ENCODE data around the gene CD38. TPM values are rescaled to one million over a fixed set of nuclear protein-coding genes. Genes with fewer than 3 reads are reported as not detected.

Gene CD38
- total and polyA plus RNA-seq, 2 experiments from 2014 or later = 0.13 to 1.1 TPM

DNA sequence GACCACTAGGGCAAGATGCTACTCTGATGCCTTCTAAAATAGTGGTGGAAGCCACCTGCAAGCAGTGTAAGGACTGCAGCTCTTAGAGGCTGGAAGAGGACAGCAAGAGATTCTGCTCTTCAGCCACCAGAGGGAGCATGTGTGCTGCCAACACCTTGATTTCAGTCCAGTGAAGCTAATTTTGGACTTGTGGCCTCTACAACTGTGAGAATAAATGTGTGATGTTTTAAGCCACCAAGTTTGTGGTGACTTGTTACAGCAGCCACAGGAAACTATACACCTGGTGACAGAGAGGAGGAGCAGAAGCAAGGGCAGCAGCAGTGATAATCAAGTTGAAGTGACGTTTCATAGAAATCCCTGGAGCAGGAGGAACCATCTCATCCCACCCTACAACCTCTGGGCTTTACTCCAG is 104.6 kb downstream of the CD38 start:
- peak; percentile 85 for DNase-seq (ENCODE audit: low spot score)
- Histone ChIP-seq H4K20me1 (ENCODE audit: insufficient read depth, poor library complexity, severe bottlenecking) (no peaks in the 10 kb centered on the region), H3K4me1 (ENCODE audit: insufficient read depth) (no peaks in the 10 kb centered on the region), H3K79me2 (no peaks in the 10 kb centered on the region), H3K27me3 (no peaks in the 10 kb centered on the region), H3K4me2 (no peak overlapping the region), H2AFZ (no peak overlapping the region), H3K9me2 (replicated peaks; ENCODE audit: insufficient read depth) (no peaks in the 10 kb centered on the region), H3K36me3 (replicated peaks; ENCODE audit: insufficient read depth, low read depth) (no peaks in the 10 kb centered on the region), H3K9me3 (ENCODE audit: low read depth) (no peaks in the 10 kb centered on the region), H3K4me3 (no peak overlapping the region), H3K27ac (no peak overlapping the region)
- 100% methylated on average over 1 of the region's 1 CpG for WGBS (ENCODE audit: low lambda C conversion rate, missing lambda C conversion rate)
- TF ChIP-seq, protein P1, sequence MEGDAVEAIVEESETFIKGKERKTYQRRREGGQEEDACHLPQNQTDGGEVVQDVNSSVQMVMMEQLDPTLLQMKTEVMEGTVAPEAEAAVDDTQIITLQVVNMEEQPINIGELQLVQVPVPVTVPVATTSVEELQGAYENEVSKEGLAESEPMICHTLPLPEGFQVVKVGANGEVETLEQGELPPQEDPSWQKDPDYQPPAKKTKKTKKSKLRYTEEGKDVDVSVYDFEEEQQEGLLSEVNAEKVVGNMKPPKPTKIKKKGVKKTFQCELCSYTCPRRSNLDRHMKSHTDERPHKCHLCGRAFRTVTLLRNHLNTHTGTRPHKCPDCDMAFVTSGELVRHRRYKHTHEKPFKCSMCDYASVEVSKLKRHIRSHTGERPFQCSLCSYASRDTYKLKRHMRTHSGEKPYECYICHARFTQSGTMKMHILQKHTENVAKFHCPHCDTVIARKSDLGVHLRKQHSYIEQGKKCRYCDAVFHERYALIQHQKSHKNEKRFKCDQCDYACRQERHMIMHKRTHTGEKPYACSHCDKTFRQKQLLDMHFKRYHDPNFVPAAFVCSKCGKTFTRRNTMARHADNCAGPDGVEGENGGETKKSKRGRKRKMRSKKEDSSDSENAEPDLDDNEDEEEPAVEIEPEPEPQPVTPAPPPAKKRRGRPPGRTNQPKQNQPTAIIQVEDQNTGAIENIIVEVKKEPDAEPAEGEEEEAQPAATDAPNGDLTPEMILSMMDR (IDR thresholded peaks at IDR 0.05; ENCODE audit: poor library complexity) = peak; percentile 86
- no peak for TF ChIP-seq EZH2phosphoT487 (IDR thresholded peaks at IDR 0.05; ENCODE audit: low read depth, severe bottlenecking, unreplicated experiment)

GRCh38 chr4:15883610-15884243 is 105.6 kb downstream of the CD38 start:
- Histone ChIP-seq H3K36me3 (replicated peaks; ENCODE audit: insufficient read depth, low read depth) (no peaks in the 10 kb centered on the region), H3K4me1 (ENCODE audit: insufficient read depth) (no peaks in the 10 kb centered on the region), H4K20me1 (ENCODE audit: insufficient read depth, poor library complexity, severe bottlenecking) (no peaks in the 10 kb centered on the region), H3K4me3 (no peak overlapping the region), H3K27me3 (no peaks in the 10 kb centered on the region), H2AFZ (no peak overlapping the region), H3K27ac (no peak overlapping the region), H3K79me2 (no peaks in the 10 kb centered on the region), H3K9me3 (ENCODE audit: low read depth) (no peaks in the 10 kb centered on the region), H3K9me2 (replicated peaks; ENCODE audit: insufficient read depth) (no peaks in the 10 kb centered on the region), H3K4me2 (no peak overlapping the region)
- DNase-seq (ENCODE audit: low spot score) = no peak
- TF ChIP-seq EZH2 (IDR thresholded peaks at IDR 0.05; ENCODE audit: borderline replicate concordance) (no peak), EZH2phosphoT487 (IDR thresholded peaks at IDR 0.05; ENCODE audit: low read depth, severe bottlenecking, unreplicated experiment) (no peak)
- TF ChIP-seq, protein P1 (IDR thresholded peaks at IDR 0.05; ENCODE audit: poor library complexity) = no peak
- 84% methylated on average over 4 of the region's 4 CpGs for WGBS (ENCODE audit: low lambda C conversion rate, missing lambda C conversion rate)

GRCh38 chr4:15884666-15885065 is 106.5 kb downstream of the CD38 start:
- Histone ChIP-seq H3K9me3 (ENCODE audit: low read depth) (no peaks in the 10 kb centered on the region), H3K9me2 (replicated peaks; ENCODE audit: insufficient read depth) (no peaks in the 10 kb centered on the region), H3K27me3 (no peaks in the 10 kb centered on the region), H3K4me2 (no peak overlapping the region), H2AFZ (no peak overlapping the region), H3K4me1 (ENCODE audit: insufficient read depth) (no peaks in the 10 kb centered on the region), H3K36me3 (replicated peaks; ENCODE audit: insufficient read depth, low read depth) (no peaks in the 10 kb centered on the region), H4K20me1 (ENCODE audit: insufficient read depth, poor library complexity, severe bottlenecking) (no peaks in the 10 kb centered on the region), H3K27ac (no peak overlapping the region), H3K79me2 (no peaks in the 10 kb centered on the region), H3K4me3 (no peak overlapping the region)
- WGBS (ENCODE audit: low lambda C conversion rate, missing lambda C conversion rate) = 79% methylated on average over 3 of the region's 3 CpGs
- DNase-seq (ENCODE audit: low spot score) = no peak
- TF ChIP-seq EZH2 (IDR thresholded peaks at IDR 0.05; ENCODE audit: borderline replicate concordance) = no peak
- TF ChIP-seq, protein P1 (IDR thresholded peaks at IDR 0.05; ENCODE audit: poor library complexity) = no peak
- TF ChIP-seq EZH2phosphoT487 (IDR thresholded peaks at IDR 0.05; ENCODE audit: low read depth, severe bottlenecking, unreplicated experiment) = no peak
